GM12872 (cell line): ENCODE data around the gene MAP2K2.

Experiments
- TF ChIP-seq, protein P1 (sequence below): IDR thresholded peaks from 3 replicates; pipeline ENCODE4 v1.5.1; 2011; ENCODE audit warnings: low read depth, mild to moderate bottlenecking, low read length, moderate library complexity; ENCODE audit not compliant: insufficient read depth

MAP2K2 gene

GRCh38 chr19:4061683-4062418, 62.1 kb downstream of the MAP2K2 start:
- TF ChIP-seq, protein P1, sequence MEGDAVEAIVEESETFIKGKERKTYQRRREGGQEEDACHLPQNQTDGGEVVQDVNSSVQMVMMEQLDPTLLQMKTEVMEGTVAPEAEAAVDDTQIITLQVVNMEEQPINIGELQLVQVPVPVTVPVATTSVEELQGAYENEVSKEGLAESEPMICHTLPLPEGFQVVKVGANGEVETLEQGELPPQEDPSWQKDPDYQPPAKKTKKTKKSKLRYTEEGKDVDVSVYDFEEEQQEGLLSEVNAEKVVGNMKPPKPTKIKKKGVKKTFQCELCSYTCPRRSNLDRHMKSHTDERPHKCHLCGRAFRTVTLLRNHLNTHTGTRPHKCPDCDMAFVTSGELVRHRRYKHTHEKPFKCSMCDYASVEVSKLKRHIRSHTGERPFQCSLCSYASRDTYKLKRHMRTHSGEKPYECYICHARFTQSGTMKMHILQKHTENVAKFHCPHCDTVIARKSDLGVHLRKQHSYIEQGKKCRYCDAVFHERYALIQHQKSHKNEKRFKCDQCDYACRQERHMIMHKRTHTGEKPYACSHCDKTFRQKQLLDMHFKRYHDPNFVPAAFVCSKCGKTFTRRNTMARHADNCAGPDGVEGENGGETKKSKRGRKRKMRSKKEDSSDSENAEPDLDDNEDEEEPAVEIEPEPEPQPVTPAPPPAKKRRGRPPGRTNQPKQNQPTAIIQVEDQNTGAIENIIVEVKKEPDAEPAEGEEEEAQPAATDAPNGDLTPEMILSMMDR, result no peak

GRCh38 chr19:4061178-4061682, 62.7 kb downstream of the MAP2K2 start:
- TF ChIP-seq, protein P1, result no peak

DNA sequence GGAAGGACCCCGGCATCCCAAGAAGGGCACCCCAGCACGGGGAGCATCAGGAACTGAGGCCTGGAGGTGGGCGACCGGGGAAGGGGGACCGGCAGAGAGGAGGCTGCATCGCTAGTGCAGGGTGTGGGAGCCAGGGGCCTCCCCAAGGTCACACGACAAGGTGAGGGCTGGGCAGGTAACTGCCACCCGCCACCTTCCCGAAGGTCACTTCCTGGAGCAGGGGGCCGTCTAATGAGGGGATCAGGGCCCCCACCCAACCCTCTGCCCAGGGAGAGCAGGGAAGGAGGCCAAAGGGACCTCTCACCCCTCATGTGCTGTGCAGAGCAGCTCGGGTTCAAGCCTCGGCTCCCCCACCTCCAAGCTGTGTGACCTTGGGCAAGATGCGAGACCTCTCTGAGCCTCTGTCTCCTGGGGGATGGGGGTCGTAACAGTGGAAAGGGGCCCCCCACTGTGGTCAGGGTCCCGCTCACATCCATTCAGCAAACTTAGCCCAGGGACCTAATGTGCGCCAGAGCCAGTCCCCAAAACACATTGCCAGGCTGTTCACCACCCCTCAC, 63.2 kb downstream of the MAP2K2 start:
- TF ChIP-seq, protein P1, result no peak

DNA sequence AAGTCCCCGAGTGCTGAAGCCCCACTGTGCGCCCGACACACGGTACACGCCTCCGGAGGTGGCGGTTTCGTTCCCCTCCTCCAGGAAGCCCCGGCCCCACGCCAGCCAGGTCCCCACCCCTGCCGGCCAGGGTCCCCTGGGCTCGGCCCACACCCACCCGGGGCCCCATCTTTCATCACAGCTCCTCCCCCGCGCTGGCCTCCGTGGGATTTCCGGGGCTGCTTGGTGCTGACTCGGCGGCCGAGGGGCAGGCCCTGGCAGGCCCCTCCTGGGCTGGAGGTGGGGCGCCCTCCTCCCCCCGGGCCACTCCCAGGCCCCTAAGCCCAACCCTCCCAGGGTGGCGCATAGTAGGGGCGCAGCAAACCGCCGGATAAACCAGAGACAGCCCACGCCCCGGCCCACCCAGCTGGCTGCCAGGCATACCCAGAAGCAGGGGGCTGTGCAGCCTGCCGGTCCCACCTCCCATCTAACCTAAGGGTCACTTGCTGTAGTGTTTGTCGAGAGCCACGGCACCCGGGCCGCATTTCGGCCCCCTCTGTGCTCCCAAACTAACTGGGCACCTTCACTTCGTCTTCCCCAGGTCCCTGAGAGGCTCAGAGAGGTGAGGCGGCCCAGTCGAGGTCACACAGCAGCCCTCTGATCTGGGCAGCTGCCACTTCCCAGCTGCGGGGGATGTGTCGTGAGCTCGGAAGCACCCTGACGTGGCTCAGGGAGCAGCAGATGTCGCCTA, 63.9 kb downstream of the MAP2K2 start:
- TF ChIP-seq, protein P1, result no peak

- TF ChIP-seq, protein P1, result no peak
These were observed 64.5 kb downstream of the MAP2K2 start for GRCh38 chr19:4059453-4059871.

GRCh38 chr19:4058693-4059452, 65.0 kb downstream of the MAP2K2 start:
- TF ChIP-seq, protein P1, result no peak
